Peyer's patch (tissue), 4 donors: ENCODE measurements around the gene DUSP7.

ENCODE experiments used
- POLR2A ChIP-seq, 2 donors: fragments of 450-650 bp; IDR thresholded peaks; one replicate each; pipeline ENCODE4 v1.5.1; 2017; ENCODE audit warnings: antibody characterized with exemption in 2 of 2, mild to moderate bottlenecking in 2 of 2, moderate library complexity in 2 of 2
- TF ChIP-seq, protein P1 (sequence below), 6 experiments: fragments of 450-650 bp in 4 of 6; fragments of 200-600 bp in 2 of 6; sonication (generic) in 1 of 6; IDR thresholded peaks; one replicate each; pipeline ENCODE4 v1.5.1; 2017 to 2019; ENCODE audit warnings: antibody characterized with exemption in 6 of 6, mild to moderate bottlenecking in 3 of 6, moderate library complexity in 1 of 6

DNA sequence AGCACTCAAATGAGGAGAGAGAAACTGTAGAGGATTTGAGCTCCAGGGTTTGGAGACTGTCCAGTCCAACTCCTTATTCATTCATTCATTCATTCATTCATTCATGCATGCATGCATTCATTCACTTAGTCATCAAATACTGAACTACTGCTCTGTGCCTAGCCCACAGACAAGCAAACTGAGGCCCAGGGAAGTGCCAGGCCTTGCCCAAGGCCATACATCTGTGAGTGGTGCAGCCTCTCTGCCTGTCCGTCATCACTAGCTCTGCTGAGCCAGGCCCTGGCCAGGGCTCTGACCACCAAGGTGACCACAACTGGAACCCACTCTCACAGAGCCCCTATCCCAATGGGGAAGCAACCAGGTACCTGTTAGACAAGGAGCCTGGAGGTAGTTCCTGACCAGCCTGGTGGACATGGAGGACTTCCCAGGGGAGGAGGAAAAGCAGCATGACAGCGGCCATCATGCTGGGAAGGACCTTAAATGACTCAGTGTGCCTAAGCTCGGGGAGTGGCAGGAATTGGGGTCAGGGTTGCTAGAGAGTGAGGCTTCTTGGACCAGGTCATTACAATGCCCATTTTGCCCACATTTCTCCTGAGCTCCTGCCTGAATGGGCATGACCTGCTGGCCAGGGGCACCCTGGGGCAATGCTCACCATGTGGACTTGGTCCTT, 33.1 kb downstream of the DUSP7 start:
- TF ChIP-seq, protein P1, sequence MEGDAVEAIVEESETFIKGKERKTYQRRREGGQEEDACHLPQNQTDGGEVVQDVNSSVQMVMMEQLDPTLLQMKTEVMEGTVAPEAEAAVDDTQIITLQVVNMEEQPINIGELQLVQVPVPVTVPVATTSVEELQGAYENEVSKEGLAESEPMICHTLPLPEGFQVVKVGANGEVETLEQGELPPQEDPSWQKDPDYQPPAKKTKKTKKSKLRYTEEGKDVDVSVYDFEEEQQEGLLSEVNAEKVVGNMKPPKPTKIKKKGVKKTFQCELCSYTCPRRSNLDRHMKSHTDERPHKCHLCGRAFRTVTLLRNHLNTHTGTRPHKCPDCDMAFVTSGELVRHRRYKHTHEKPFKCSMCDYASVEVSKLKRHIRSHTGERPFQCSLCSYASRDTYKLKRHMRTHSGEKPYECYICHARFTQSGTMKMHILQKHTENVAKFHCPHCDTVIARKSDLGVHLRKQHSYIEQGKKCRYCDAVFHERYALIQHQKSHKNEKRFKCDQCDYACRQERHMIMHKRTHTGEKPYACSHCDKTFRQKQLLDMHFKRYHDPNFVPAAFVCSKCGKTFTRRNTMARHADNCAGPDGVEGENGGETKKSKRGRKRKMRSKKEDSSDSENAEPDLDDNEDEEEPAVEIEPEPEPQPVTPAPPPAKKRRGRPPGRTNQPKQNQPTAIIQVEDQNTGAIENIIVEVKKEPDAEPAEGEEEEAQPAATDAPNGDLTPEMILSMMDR (IDR thresholded peaks at IDR 0.05) = no peak
- TF ChIP-seq POLR2A (IDR thresholded peaks at IDR 0.05) = no peak
